K562 (cell line): Measurements from ENCODE around the gene POLR3K. TPM values are rescaled to one million over a fixed set of nuclear protein-coding genes. Genes with fewer than 3 reads are reported as not detected.

Experiments
- ARNT ChIP-seq, 2 experiments: fragments of 450-650 bp; IDR thresholded peaks; 2 replicates each; pipeline ENCODE4 v1.6.1; 2016; ENCODE audit warnings: mild to moderate bottlenecking in 1 of 2
- CBFA2T3 ChIP-seq: fragments of 450-650 bp; IDR thresholded peaks from 2 replicates; pipeline ENCODE4 v1.6.1; 2017
- ETS2 ChIP-seq: IDR thresholded peaks from 2 replicates; pipeline ENCODE4 v1.6.1; 2016; ENCODE audit warnings: borderline replicate concordance, missing genetic modification characterization, mild to moderate bottlenecking, moderate library complexity, missing compliant biosample characterization; ENCODE audit not compliant: poor library complexity, severe bottlenecking
- NCOR1 ChIP-seq: fragments of 450-650 bp; IDR thresholded peaks from 2 replicates; pipeline ENCODE4 v1.6.1; 2016; ENCODE audit warnings: mild to moderate bottlenecking, moderate library complexity
- POLR2A ChIP-seq: fragments of 450-650 bp; conservative IDR thresholded peaks from 2 replicates; pipeline ENCODE4 v1.6.1; 2016
- POLR2AphosphoS2 ChIP-seq: IDR thresholded peaks from 2 replicates; pipeline ENCODE4 v1.6.1; 2012; ENCODE audit warnings: low read length, improper control_type of control experiment
- POLR2G ChIP-seq: fragments of 200-400 bp; formaldehyde crosslinking; IDR thresholded peaks from 2 replicates; pipeline ENCODE4 v1.6.1; 2017; ENCODE audit warnings: low read depth, mild to moderate bottlenecking, antibody characterized with exemption, low read length, moderate library complexity
- RBM14 ChIP-seq: fragments of 200-400 bp; formaldehyde crosslinking; IDR thresholded peaks from 2 replicates; pipeline ENCODE4 v1.6.1; 2018; ENCODE audit warnings: low read depth, mild to moderate bottlenecking, low read length, moderate library complexity, borderline replicate concordance; ENCODE audit not compliant: insufficient read depth
- SAP30 ChIP-seq: fragments of 200-600 bp; sonication (generic); IDR thresholded peaks from 2 replicates; pipeline ENCODE4 v1.6.1; 2012; ENCODE audit warnings: borderline replicate concordance, low read depth, mild to moderate bottlenecking, moderate library complexity, low read length, control low read depth, inconsistent platforms; ENCODE audit not compliant: insufficient read depth, poor library complexity, severe bottlenecking
- TAF7 ChIP-seq: fragments of 450-650 bp; IDR thresholded peaks from 2 replicates; pipeline ENCODE4 v1.6.1; 2016; ENCODE audit warnings: missing genetic modification characterization, missing compliant biosample characterization
- TAL1 ChIP-seq: fragments of 450-650 bp; IDR thresholded peaks from 2 replicates; pipeline ENCODE4 v1.6.1; 2016; ENCODE audit warnings: mild to moderate bottlenecking
- TBL1XR1 ChIP-seq, 2 experiments: IDR thresholded peaks; 2 replicates each; pipeline ENCODE4 v1.6.1; 2012; ENCODE audit warnings: improper control_type of control experiment in 2 of 2, low read length in 2 of 2, mild to moderate bottlenecking in 1 of 2
- TCFL5 ChIP-seq: fragments of 250-450 bp; sonication (Bioruptor Pico); conservative IDR thresholded peaks from 2 replicates; pipeline ENCODE4 v1.6.1; 2021; ENCODE audit warnings: mild to moderate bottlenecking, moderate library complexity, matching md5 sums
- TEAD2 ChIP-seq: fragments of 450-650 bp; IDR thresholded peaks from 2 replicates; pipeline ENCODE4 v1.6.1; 2016; ENCODE audit warnings: missing genetic modification characterization, control low read depth, missing compliant biosample characterization
- U2AF2 ChIP-seq: fragments of 200-400 bp; formaldehyde crosslinking; optimal IDR thresholded peaks from 2 replicates; pipeline ENCODE3; 2017; ENCODE audit warnings: low read depth, mild to moderate bottlenecking, low read length
- ZNF77 ChIP-seq: fragments of 250-450 bp; sonication (Bioruptor Pico); IDR thresholded peaks from 2 replicates; pipeline ENCODE4 v1.5.0; 2020
- polyA plus RNA-seq, 8 experiments: library from polyadenylated mRNA; depleted of rRNA in 4 of 8; stranded (reverse) in 5 of 8; unstranded in 3 of 8; fragments of >200 nt; fragmentation: Nextera tagmentation in 2 of 8; fragmentation: Illumina TruSeq in 1 of 8; extraction: Ambion mirVana in 2 of 8; extraction: Trizol in 1 of 8; gene quantifications; 2 replicates each; pipeline versions ENCODE4 v1.2.1 to v1.2.3, GENCODE V29; 2011 to 2014; ENCODE audit warnings: inconsistent platforms in 1 of 8, missing spikeins in 1 of 8
- total RNA-seq, 7 experiments: library from RNA; depleted of rRNA in 6 of 7; stranded (reverse); fragments of >200 nt in 6 of 7; fragmentation: Illumina TruSeq in 2 of 7; extraction: Trizol in 2 of 7; gene quantifications; 2 replicates each; pipeline versions ENCODE4 v1.2.1 to v1.2.3, GENCODE V29; 2011 to 2021; ENCODE audit warnings: low replicate concordance in 1 of 7
- TF ChIP-seq, protein P1 (sequence below): sonication (generic); formaldehyde crosslinking; IDR thresholded peaks from 2 replicates; pipeline ENCODE4 v1.8.0; 2023; ENCODE audit warnings: mild to moderate bottlenecking, missing genetic modification reagents
- TF ChIP-seq, protein P2 (sequence below), 2 experiments: fragments of 450-650 bp; conservative IDR thresholded peaks; 2 replicates each; pipeline ENCODE4 v1.6.1; 2017; ENCODE audit warnings: mild to moderate bottlenecking in 2 of 2, moderate library complexity in 2 of 2
- TF ChIP-seq, protein P3 (sequence below): fragments of 450-650 bp; formaldehyde crosslinking; IDR thresholded peaks from 2 replicates; pipeline ENCODE4 v1.4.0; 2022; ENCODE audit warnings: mild to moderate bottlenecking, moderate library complexity
- TF ChIP-seq, protein P4 (sequence below): IDR thresholded peaks from 2 replicates; pipeline ENCODE4 v1.6.1; 2012; ENCODE audit warnings: low read depth, low read length, improper control_type of control experiment, borderline replicate concordance
- TF ChIP-seq, protein P5 (sequence below): sonication (generic); formaldehyde crosslinking; IDR thresholded peaks from 2 replicates; pipeline ENCODE4 v1.8.1; 2023; ENCODE audit warnings: mild to moderate bottlenecking, missing genetic modification reagents

POLR3K gene
- total and polyA plus RNA-seq, 9 of the 15 experiments (the other 6 are each of a cell fraction or from before 2014, with no cell fraction given) = 42.1 to 315 (median 86.7) TPM

DNA sequence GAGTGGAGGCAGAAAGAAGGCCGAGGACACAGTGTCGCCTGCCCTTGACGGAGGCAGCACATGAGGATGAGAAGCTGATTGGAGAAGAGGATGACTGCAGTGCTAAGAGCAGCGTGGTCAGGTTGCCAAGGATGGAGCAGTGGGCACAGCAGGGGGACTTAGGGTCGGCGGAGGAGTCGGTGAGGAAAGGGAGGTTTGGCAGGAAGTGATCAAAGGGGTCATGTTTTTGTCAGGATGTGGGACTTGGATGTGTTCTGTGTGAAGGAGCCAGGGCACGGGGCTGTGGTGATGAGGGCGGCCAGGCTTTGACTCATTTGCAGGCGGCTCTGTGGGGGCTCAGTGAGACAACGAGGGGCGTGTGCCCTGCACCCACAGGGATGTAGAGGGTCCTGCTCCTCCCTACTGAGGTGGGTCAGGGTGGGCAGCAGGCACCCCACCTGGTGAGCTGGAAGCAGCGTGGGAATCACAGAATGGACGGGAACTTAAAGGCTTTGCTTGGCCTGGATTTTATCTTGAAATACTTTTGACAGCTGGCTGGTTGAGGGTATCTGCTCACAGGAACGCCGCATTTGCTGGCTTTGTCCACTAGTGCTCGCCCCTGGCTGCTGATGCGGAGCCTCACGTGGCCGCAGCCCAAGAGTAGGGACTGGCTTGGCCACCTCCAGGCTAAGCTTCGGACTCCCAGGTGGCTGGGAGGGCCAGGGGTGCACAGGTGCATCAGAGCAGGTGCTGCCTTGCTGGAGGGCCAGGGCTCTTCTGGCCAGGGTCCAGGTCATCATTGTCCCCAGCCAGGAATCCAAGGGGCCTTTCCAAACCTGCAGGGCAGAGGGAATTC is 30.6 kb upstream of the POLR3K start (continued):
- TF ChIP-seq, protein P1, sequence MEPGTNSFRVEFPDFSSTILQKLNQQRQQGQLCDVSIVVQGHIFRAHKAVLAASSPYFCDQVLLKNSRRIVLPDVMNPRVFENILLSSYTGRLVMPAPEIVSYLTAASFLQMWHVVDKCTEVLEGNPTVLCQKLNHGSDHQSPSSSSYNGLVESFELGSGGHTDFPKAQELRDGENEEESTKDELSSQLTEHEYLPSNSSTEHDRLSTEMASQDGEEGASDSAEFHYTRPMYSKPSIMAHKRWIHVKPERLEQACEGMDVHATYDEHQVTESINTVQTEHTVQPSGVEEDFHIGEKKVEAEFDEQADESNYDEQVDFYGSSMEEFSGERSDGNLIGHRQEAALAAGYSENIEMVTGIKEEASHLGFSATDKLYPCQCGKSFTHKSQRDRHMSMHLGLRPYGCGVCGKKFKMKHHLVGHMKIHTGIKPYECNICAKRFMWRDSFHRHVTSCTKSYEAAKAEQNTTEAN (CRISPR knock-in tag) = no peak
- TF ChIP-seq NCOR1 = no peak
- TF ChIP-seq TAF7 (tag) = no peak
- TF ChIP-seq, protein P2, sequence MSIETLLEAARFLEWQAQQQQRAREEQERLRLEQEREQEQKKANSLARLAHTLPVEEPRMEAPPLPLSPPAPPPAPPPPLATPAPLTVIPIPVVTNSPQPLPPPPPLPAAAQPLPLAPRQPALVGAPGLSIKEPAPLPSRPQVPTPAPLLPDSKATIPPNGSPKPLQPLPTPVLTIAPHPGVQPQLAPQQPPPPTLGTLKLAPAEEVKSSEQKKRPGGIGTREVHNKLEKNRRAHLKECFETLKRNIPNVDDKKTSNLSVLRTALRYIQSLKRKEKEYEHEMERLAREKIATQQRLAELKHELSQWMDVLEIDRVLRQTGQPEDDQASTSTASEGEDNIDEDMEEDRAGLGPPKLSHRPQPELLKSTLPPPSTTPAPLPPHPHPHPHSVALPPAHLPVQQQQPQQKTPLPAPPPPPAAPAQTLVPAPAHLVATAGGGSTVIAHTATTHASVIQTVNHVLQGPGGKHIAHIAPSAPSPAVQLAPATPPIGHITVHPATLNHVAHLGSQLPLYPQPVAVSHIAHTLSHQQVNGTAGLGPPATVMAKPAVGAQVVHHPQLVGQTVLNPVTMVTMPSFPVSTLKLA (conservative IDR thresholded peaks at IDR 0.05) = no peak
- TF ChIP-seq ARNT (IDR thresholded peaks at IDR 0.05) = no peak
- TF ChIP-seq TEAD2 = no peak
- TF ChIP-seq CBFA2T3 = no peak
- TF ChIP-seq SAP30 = no peak
- TF ChIP-seq RBM14 = no peak
- no peak for TF ChIP-seq ZNF77 (CRISPR knock-in tag)
- TF ChIP-seq U2AF2 = no peak
- no peak for TF ChIP-seq TBL1XR1 (IDR thresholded peaks at IDR 0.05; ENCODE audit: low read length in 2 of 2)
- TF ChIP-seq, protein P3, sequence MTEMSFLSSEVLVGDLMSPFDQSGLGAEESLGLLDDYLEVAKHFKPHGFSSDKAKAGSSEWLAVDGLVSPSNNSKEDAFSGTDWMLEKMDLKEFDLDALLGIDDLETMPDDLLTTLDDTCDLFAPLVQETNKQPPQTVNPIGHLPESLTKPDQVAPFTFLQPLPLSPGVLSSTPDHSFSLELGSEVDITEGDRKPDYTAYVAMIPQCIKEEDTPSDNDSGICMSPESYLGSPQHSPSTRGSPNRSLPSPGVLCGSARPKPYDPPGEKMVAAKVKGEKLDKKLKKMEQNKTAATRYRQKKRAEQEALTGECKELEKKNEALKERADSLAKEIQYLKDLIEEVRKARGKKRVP (CRISPR knock-in tag) = no peak
- TF ChIP-seq POLR2G = peak; percentile 76
- TF ChIP-seq POLR2A = peak; percentile 37
- TF ChIP-seq, protein P4, sequence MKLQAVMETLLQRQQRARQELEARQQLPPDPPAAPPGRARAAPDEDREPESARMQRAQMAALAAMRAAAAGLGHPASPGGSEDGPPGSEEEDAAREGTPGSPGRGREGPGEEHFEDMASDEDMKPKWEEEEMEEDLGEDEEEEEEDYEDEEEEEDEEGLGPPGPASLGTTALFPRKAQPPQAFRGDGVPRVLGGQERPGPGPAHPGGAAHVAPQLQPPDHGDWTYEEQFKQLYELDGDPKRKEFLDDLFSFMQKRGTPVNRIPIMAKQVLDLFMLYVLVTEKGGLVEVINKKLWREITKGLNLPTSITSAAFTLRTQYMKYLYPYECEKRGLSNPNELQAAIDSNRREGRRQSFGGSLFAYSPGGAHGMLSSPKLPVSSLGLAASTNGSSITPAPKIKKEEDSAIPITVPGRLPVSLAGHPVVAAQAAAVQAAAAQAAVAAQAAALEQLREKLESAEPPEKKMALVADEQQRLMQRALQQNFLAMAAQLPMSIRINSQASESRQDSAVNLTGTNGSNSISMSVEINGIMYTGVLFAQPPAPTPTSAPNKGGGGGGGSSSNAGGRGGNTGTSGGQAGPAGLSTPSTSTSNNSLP = no peak
- TF ChIP-seq, protein P5, sequence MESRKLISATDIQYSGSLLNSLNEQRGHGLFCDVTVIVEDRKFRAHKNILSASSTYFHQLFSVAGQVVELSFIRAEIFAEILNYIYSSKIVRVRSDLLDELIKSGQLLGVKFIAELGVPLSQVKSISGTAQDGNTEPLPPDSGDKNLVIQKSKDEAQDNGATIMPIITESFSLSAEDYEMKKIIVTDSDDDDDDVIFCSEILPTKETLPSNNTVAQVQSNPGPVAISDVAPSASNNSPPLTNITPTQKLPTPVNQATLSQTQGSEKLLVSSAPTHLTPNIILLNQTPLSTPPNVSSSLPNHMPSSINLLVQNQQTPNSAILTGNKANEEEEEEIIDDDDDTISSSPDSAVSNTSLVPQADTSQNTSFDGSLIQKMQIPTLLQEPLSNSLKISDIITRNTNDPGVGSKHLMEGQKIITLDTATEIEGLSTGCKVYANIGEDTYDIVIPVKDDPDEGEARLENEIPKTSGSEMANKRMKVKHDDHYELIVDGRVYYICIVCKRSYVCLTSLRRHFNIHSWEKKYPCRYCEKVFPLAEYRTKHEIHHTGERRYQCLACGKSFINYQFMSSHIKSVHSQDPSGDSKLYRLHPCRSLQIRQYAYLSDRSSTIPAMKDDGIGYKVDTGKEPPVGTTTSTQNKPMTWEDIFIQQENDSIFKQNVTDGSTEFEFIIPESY (CRISPR knock-in tag) = no peak
- no peak for TF ChIP-seq TAL1
- TF ChIP-seq ETS2 (tag) = no peak
- TF ChIP-seq TCFL5 (CRISPR knock-in tag) = no peak
- no peak; the same call in 1 of the 2 replicates for TF ChIP-seq POLR2AphosphoS2
